22Rv1 (cell line): ENCODE measurements around the gene DDX41.

ENCODE experiments used
- H3K27ac ChIP-seq: fragments of 450-650 bp; 2 replicates; pipeline ENCODE4 v1.5.1; 2017
- CTCF ChIP-seq: fragments of 450-650 bp; IDR thresholded peaks from 2 replicates; pipeline ENCODE4 v1.5.1; 2017; ENCODE audit warnings: mild to moderate bottlenecking
- ZFX ChIP-seq: fragments of 450-650 bp; IDR thresholded peaks from 2 replicates; pipeline ENCODE4 v1.6.1; 2017; ENCODE audit warnings: antibody characterized with exemption, borderline replicate concordance

DDX41 gene

DNA sequence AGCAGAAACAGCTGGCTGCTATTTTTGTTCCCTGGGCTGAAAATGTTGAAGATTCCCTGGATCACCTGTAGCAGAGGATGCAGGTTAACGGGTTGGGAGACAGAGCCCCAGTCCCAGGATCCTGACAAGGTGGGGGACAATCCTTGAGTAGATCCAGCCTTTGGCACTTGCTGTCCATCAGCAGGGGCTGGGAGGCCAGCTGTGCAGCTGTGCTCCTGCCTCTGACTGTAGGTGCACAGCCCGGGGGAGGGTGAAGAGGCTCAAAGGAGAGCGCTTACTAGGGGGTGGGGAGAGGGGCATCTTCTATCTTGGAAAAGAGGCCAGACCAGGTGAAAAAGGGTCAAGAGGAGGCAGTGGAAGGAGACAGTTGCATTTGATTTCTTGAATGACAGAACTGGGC lies 3.5 kb upstream of the DDX41 start:
- TF ChIP-seq ZFX, result no peak
- no peak for TF ChIP-seq CTCF
- H3K27ac ChIP-seq, result peak overlapping the region; percentile 43; the same call in 1 of the 2 replicates

- TF ChIP-seq CTCF, result no peak
- TF ChIP-seq ZFX, result no peak
- peak overlapping the region; percentile 43 for H3K27ac ChIP-seq
These were observed 2.9 kb upstream of the DDX41 start for GRCh38 chr5:177519463-177520235.

DNA sequence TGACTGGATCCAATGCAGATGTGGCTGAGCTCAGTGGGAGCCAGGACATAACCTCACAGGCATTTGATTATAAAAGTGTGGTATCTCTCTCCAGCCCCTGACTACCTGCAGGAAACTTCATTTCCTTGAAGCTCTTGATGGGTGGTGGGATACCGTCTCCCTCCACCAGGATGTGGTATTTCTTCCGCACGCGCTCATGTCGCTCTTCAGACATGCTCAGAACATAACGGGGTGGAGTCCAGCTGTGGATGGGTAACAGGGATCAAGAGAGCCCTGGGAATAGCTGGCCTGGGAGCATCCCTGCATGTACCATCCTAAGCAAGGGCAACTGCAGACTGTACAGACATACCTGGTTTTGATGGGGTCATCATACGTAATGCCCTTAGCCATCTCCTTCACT lies 1.2 kb downstream of the DDX41 start:
- no peak overlapping the region for H3K27ac ChIP-seq
- TF ChIP-seq ZFX (no peak), CTCF (no peak)

DNA sequence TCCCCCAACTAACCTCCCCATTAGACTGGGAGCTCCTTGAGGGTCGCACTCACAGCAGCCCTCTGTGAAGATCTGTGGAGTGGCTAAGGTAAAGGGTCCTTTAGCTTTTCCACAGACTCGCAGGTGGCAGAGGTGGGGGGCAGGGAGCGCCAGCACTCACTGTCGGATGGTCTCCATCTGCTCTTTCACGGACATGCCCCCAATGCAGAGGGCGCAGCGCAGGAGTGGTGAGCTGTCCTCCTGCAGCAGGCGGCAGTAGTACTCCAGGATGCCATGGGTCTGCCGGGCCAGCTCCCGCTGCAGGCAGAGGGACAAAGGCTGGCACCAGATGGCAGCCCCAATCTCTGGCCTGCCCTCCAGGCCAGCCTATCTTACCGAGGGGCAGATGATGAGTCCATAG lies 2.2 kb downstream of the DDX41 start:
- no peak overlapping the region for H3K27ac ChIP-seq
- TF ChIP-seq CTCF, result no peak
- no peak for TF ChIP-seq ZFX

DNA sequence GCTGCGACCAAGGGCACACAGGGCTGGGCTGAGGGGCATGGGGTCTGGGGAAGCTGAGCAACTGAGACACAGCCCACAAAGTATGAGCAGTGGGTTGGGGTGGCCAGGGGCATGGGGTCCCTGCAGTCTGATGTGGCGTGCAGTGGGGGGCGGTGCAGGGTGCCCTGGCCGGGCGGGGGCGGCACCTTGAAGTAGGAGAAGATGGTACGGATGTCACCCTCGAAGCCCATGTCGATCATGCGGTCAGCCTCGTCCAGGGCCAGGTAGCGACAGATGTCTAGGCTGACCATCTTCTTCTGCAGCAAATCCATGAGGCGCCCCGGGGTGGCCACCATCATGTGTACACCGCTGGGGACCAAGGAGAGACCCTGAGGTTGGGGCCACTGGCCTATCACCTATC lies 3.3 kb downstream of the DDX41 start:
- no peak for TF ChIP-seq CTCF
- no peak for TF ChIP-seq ZFX
- H3K27ac ChIP-seq, result no peak overlapping the region

GRCh38 chr5:177512736-177513380 lies 3.9 kb downstream of the DDX41 start:
- TF ChIP-seq CTCF (no peak), ZFX (no peak)
- no peak overlapping the region for H3K27ac ChIP-seq

- TF ChIP-seq ZFX, result no peak
- TF ChIP-seq CTCF, result no peak
- no peak overlapping the region for H3K27ac ChIP-seq
These were observed 4.7 kb downstream of the DDX41 start for GRCh38 chr5:177511796-177512675.
